Kidney capillary endothelial cell (primary cell): ENCODE data around the gene ISY1.

ENCODE experiments used
- DNase-seq: peaks from one replicate; pipeline ENCODE4 v3.0.0-alpha.2; 2018; ENCODE audit warnings: low spot score

ISY1 gene

GRCh38 chr3:129087138-129087702 lies 73.6 kb downstream of the ISY1 start:
- no peak for DNase-seq

- DNase-seq: no peak
Measured at GRCh38 chr3:129085818-129086217, 75.0 kb downstream of the ISY1 start.

GRCh38 chr3:129085165-129085715 lies 75.6 kb downstream of the ISY1 start:
- DNase-seq: no peak

GRCh38 chr3:129084501-129084900 lies 76.4 kb downstream of the ISY1 start:
- DNase-seq: no peak

- DNase-seq: no peak
Measured at GRCh38 chr3:129082026-129082425, 78.8 kb downstream of the ISY1 start.

GRCh38 chr3:129081503-129081902 lies 79.4 kb downstream of the ISY1 start:
- no peak for DNase-seq

- no peak for DNase-seq
Measured at GRCh38 chr3:129078510-129078909, 82.4 kb downstream of the ISY1 start.
